GM12873 (cell line): ENCODE measurements around the gene BRSK2.

ENCODE experiments used
- TF ChIP-seq, protein P1 (sequence below): IDR thresholded peaks from 2 replicates; pipeline ENCODE4 v1.5.1; 2012; ENCODE audit warnings: low read depth, mild to moderate bottlenecking, moderate library complexity, low read length, control low read depth; ENCODE audit not compliant: insufficient read depth; ENCODE audit errors: missing control alignments

BRSK2 gene

DNA sequence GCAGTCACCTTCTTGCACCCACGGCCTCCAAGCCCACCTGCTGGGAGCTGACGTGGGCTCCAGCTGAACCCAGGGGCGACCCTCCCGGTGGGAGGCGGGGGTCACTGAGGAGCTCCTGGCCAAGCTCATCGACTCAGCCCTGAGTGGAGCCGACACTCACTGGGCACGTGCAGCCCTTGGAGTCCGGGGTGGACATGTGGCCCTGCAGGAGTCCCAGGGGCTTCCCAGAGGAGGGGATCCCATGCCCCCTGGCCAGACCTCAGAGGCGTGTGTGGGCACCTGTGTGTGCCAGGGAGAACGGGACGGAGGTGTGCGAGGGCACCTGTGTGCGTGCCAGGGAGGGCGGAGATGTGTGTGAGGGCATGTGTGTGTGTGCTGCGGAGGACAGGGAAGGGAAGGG is 20.8 kb upstream of the BRSK2 start:
- TF ChIP-seq, protein P1, sequence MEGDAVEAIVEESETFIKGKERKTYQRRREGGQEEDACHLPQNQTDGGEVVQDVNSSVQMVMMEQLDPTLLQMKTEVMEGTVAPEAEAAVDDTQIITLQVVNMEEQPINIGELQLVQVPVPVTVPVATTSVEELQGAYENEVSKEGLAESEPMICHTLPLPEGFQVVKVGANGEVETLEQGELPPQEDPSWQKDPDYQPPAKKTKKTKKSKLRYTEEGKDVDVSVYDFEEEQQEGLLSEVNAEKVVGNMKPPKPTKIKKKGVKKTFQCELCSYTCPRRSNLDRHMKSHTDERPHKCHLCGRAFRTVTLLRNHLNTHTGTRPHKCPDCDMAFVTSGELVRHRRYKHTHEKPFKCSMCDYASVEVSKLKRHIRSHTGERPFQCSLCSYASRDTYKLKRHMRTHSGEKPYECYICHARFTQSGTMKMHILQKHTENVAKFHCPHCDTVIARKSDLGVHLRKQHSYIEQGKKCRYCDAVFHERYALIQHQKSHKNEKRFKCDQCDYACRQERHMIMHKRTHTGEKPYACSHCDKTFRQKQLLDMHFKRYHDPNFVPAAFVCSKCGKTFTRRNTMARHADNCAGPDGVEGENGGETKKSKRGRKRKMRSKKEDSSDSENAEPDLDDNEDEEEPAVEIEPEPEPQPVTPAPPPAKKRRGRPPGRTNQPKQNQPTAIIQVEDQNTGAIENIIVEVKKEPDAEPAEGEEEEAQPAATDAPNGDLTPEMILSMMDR: no peak

DNA sequence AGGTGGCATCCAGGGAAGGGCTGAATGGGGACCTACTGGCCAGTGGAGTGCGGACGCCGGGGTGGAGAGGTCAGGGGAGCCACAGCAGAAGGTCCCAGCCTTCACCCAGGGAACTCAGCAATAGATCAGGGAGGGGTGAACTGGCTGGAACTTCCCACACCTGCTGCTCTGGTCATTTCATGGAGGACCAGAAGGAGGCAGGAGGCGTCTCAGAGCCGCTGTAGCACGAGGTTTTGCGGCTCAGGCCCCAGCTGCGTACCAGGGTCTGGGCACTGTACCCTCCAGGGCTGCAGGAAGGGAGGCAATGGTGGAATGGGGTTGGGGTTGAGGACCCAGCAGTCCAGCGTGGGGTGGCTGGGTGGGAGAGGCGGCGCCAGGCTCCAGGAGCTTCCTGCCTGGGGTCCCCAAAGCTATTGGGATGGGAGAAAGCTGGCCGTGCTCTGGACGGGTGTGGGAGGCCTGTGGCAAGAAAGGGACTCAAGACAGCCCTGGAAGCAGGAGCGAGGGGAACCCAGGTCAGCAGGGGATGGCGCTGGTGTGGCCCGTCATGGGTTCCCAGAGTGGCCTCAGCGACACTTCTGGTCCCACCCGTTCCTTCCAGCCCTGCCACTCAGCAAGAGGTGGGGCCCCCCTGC is 20.2 kb upstream of the BRSK2 start:
- TF ChIP-seq, protein P1: no peak

DNA sequence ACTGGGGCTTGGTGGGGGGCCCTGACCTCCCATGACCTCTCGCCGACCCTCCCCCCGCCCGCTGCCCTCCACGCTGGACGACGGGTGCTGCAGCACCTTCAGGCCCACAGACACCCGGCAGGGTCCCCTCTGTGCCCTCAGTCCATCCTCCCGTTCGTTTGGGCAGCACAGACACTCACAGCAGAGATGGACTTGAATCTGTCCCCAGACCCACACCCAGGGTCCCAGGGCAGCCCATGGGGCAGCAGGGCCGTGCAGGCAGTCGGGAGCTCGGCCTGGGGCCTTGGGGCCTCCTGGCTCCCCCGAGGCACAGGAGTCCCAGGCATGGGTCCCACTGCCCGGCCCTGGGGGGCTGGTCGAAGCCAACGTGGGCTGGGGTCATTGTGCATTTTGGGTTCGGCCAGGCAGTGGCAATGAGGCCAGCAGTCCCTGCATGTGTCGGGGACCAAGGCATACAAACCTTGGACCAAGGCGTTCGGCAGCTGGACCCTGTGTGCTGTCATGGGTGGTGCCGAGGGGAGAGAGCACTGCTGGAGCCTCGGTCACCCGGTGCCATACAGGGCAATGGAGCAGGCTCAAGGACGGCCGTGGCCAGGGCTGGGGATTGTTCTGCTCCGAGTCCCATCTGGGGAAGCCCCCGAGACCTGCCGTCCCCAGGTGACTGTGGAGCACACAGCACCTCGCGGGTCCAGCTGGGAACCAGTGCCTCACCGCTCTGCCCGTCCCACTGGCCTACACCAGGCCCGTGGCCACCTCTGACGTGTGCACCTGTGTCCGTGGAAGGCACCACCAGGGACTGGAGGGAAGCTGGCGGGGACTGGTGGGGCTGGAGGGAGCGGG is 19.3 kb upstream of the BRSK2 start:
- TF ChIP-seq, protein P1: no peak

DNA sequence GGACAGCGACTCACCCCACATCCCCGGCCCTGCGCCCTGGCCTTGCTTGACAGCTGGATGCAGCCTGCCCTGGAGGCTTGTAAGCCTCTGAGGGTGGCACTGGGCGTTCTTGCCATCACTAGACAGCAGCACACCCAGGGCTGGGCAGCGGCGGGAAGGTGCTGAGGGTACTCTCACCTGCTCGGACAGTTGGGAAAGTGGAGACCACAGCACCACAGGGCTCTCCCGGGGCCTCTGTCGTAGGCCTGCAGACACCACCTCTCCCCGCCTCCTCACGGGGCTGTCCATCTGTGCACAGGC is 18.8 kb upstream of the BRSK2 start:
- TF ChIP-seq, protein P1: no peak

DNA sequence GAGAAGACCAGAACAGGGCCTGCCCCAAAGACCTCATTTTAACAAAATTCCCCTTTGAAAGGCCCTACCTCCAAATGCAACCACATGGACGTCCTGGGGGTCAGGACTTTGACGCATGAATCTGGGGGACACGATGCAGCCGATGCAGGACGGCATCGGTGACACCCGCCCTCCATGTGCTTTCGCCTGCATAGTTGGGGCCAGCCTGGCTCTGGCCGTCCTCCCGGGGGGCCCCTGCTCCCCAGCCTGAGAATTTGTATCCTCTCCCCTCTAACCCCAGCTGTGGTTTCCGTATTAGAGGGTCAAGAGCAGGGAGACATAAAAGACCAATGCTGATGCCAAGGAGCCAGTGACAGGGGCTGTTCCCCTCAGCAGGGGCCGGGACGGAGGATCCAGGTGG is 18.4 kb upstream of the BRSK2 start:
- TF ChIP-seq, protein P1: no peak

DNA sequence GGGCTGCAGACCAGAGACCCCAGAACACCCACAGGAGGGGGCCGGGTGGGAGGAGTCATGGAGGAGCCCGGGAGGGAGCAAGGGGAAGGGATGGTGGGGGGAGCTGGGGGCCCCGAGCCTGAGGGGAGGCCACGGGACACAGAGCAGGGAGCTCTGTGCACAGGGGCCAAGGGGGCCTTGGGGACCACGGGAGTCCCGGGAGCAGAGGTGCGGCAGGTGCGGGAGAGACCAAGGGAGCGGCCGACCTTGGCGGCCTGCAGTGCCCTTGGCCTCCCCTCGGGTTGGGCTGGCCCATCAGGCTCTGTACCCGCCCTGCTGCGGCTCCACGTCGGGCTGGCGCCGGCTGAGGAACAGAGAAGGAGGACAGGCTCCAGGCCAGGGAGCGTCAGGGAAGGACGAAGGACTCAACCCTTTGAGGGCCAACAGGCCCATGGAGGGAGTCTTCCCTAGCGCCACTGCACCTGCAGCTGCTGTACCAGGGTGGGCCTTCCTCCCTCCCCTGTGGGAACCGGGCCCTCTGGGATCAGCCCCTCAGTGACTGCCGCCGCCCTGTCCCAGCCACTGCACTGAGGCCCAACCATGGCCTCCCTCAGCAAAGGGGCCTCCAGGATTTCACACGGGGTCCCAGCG is 17.8 kb upstream of the BRSK2 start:
- TF ChIP-seq, protein P1: no peak

- TF ChIP-seq, protein P1: no peak
Observed at GRCh38 chr11:1372660-1373059, 17.1 kb upstream of the BRSK2 start.
